HEK293 (cell line): ENCODE measurements around the gene STARD13.

Experiments used
- MEIS1 ChIP-seq: sonication (generic); formaldehyde crosslinking; IDR thresholded peaks from 2 replicates; pipeline ENCODE4 v1.8.1; 2022; ENCODE audit warnings: missing genetic modification reagents, mild to moderate bottlenecking, borderline replicate concordance
- RBAK ChIP-seq: fragments of 450-650 bp; formaldehyde crosslinking; IDR thresholded peaks from 2 replicates; pipeline ENCODE4 v1.5.1; 2016; ENCODE audit warnings: missing biosample characterization, missing genetic modification characterization
- SALL2 ChIP-seq: fragments of 450-650 bp; formaldehyde crosslinking; IDR thresholded peaks from 2 replicates; pipeline ENCODE4 v1.5.0; 2017; ENCODE audit warnings: missing biosample characterization, mild to moderate bottlenecking, missing genetic modification characterization, borderline replicate concordance
- SCRT1 ChIP-seq: fragments of 450-650 bp; formaldehyde crosslinking; IDR thresholded peaks from 2 replicates; pipeline ENCODE4 v1.5.1; 2016; ENCODE audit warnings: missing biosample characterization, missing genetic modification characterization, borderline replicate concordance
- TCF7L2 ChIP-seq: IDR thresholded peaks from 2 replicates; pipeline ENCODE4 v1.6.1; 2011; ENCODE audit warnings: low read depth, mild to moderate bottlenecking, inconsistent platforms, low read length, moderate library complexity, borderline replicate concordance
- ZBTB21 ChIP-seq: fragments of 450-650 bp; formaldehyde crosslinking; IDR thresholded peaks from 2 replicates; pipeline ENCODE4 v1.5.1; 2017; ENCODE audit warnings: missing biosample characterization, missing genetic modification characterization
- ZBTB8A ChIP-seq: fragments of 450-650 bp; formaldehyde crosslinking; IDR thresholded peaks from 2 replicates; pipeline ENCODE4 v1.5.1; 2016; ENCODE audit warnings: missing biosample characterization, missing genetic modification characterization
- ZNF146 ChIP-seq: fragments of 450-650 bp; formaldehyde crosslinking; IDR thresholded peaks from 2 replicates; pipeline ENCODE4 v1.5.1; 2016; ENCODE audit warnings: missing biosample characterization, missing genetic modification characterization
- ZNF549 ChIP-seq: fragments of 450-650 bp; IDR thresholded peaks from 2 replicates; pipeline ENCODE4 v1.5.1; 2018; ENCODE audit warnings: missing biosample characterization, missing genetic modification characterization, mild to moderate bottlenecking, inconsistent platforms, moderate library complexity
- ZXDB ChIP-seq: fragments of 450-650 bp; formaldehyde crosslinking; IDR thresholded peaks from 2 replicates; pipeline ENCODE4 v1.5.1; 2016; ENCODE audit warnings: missing biosample characterization, missing genetic modification characterization
- TF ChIP-seq, protein P1 (sequence below): fragments of 450-650 bp; formaldehyde crosslinking; IDR thresholded peaks from 2 replicates; pipeline ENCODE4 v1.5.1; 2016; ENCODE audit warnings: missing biosample characterization, missing genetic modification characterization
- TF ChIP-seq, protein P2 (sequence below): fragments of 450-650 bp; formaldehyde crosslinking; IDR thresholded peaks from 2 replicates; pipeline ENCODE4 v1.5.1; 2016; ENCODE audit warnings: missing biosample characterization, missing genetic modification characterization
- TF ChIP-seq, protein P3 (sequence below): fragments of 450-650 bp; formaldehyde crosslinking; IDR thresholded peaks from 2 replicates; pipeline ENCODE4 v1.5.1; 2017; ENCODE audit warnings: missing biosample characterization, mild to moderate bottlenecking, missing genetic modification characterization, moderate library complexity
- TF ChIP-seq, protein P4 (sequence below): fragments of 450-650 bp; formaldehyde crosslinking; IDR thresholded peaks from 2 replicates; pipeline ENCODE4 v1.5.1; 2016; ENCODE audit warnings: missing biosample characterization, missing genetic modification characterization

DNA sequence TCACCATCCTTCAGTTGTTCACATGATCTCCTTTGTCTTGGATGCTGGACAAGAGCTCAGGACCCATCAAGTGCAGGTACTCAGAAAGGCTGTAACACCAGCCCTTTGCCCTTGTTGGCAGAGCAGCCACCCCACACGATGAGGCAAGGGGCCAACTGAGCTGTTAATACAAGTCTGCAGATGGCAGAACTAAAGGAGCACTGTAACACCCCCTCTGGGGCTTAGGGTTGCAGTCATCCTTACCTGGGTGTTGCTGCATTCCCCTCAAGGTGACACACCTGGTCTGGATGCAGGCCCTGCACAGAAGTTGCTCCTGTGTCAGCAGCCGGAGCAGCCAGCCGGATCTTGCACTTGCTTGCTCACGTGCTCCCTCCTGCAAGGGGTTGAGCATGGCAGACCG lies 52.0 kb downstream of the STARD13 start:
- TF ChIP-seq, protein P1, sequence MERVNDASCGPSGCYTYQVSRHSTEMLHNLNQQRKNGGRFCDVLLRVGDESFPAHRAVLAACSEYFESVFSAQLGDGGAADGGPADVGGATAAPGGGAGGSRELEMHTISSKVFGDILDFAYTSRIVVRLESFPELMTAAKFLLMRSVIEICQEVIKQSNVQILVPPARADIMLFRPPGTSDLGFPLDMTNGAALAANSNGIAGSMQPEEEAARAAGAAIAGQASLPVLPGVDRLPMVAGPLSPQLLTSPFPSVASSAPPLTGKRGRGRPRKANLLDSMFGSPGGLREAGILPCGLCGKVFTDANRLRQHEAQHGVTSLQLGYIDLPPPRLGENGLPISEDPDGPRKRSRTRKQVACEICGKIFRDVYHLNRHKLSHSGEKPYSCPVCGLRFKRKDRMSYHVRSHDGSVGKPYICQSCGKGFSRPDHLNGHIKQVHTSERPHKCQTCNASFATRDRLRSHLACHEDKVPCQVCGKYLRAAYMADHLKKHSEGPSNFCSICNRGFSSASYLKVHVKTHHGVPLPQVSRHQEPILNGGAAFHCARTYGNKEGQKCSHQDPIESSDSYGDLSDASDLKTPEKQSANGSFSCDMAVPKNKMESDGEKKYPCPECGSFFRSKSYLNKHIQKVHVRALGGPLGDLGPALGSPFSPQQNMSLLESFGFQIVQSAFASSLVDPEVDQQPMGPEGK (tag by site-specific recombination) = no peak
- TF ChIP-seq, protein P2, sequence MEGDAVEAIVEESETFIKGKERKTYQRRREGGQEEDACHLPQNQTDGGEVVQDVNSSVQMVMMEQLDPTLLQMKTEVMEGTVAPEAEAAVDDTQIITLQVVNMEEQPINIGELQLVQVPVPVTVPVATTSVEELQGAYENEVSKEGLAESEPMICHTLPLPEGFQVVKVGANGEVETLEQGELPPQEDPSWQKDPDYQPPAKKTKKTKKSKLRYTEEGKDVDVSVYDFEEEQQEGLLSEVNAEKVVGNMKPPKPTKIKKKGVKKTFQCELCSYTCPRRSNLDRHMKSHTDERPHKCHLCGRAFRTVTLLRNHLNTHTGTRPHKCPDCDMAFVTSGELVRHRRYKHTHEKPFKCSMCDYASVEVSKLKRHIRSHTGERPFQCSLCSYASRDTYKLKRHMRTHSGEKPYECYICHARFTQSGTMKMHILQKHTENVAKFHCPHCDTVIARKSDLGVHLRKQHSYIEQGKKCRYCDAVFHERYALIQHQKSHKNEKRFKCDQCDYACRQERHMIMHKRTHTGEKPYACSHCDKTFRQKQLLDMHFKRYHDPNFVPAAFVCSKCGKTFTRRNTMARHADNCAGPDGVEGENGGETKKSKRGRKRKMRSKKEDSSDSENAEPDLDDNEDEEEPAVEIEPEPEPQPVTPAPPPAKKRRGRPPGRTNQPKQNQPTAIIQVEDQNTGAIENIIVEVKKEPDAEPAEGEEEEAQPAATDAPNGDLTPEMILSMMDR (tag by site-specific recombination) = no peak
- no peak for TF ChIP-seq RBAK (tag by site-specific recombination)
- TF ChIP-seq ZBTB8A = no peak
- no peak for TF ChIP-seq ZXDB (tag by site-specific recombination)
- no peak for TF ChIP-seq ZBTB21 (tag by site-specific recombination)
- TF ChIP-seq, protein P3, sequence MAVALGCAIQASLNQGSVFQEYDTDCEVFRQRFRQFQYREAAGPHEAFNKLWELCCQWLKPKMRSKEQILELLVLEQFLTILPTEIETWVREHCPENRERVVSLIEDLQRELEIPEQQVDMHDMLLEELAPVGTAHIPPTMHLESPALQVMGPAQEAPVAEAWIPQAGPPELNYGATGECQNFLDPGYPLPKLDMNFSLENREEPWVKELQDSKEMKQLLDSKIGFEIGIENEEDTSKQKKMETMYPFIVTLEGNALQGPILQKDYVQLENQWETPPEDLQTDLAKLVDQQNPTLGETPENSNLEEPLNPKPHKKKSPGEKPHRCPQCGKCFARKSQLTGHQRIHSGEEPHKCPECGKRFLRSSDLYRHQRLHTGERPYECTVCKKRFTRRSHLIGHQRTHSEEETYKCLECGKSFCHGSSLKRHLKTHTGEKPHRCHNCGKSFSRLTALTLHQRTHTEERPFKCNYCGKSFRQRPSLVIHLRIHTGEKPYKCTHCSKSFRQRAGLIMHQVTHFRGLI = no peak
- TF ChIP-seq SCRT1 (tag by site-specific recombination) = no peak
- TF ChIP-seq ZNF146 (tag by site-specific recombination) = no peak
- TF ChIP-seq TCF7L2 = no peak
- no peak for TF ChIP-seq ZNF549
- no peak for TF ChIP-seq MEIS1 (CRISPR knock-in tag)
- TF ChIP-seq SALL2 (tag by site-specific recombination) = no peak
- TF ChIP-seq, protein P4, sequence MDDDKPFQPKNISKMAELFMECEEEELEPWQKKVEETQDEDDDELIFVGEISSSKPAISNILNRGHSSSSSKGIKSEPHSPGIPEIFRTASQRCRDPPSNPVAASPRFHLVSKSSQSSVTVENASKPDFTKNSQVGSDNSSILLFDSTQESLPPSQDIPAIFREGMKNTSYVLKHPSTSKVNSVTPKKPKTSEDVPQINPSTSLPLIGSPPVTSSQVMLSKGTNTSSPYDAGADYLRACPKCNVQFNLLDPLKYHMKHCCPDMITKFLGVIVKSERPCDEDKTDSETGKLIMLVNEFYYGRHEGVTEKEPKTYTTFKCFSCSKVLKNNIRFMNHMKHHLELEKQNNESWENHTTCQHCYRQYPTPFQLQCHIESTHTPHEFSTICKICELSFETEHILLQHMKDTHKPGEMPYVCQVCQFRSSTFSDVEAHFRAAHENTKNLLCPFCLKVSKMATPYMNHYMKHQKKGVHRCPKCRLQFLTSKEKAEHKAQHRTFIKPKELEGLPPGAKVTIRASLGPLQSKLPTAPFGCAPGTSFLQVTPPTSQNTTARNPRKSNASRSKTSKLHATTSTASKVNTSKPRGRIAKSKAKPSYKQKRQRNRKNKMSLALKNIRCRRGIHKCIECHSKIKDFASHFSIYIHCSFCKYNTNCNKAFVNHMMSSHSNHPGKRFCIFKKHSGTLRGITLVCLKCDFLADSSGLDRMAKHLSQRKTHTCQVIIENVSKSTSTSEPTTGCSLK (tag by site-specific recombination) = no peak
